ENCODE data around the gene RACGAP1.

GRCh38 chr12:50061946-50062686 is 36.8 kb upstream of the RACGAP1 start:
- TF ChIP-seq CTCF (IDR thresholded peaks at IDR 0.05; ENCODE audit: insufficient read depth, low read depth, low read length) = no peak
- no peak for TF ChIP-seq EZH2 (IDR thresholded peaks at IDR 0.05; ENCODE audit: insufficient read depth, low read length)

All from astrocyte (in vitro differentiated cells and primary cell).